Measurements from ENCODE around the gene ZNF358.

Gene ZNF358

GRCh38 chr19:7492142-7492541 is 23.8 kb upstream of the ZNF358 start:
- no peak for DNase-seq

GRCh38 chr19:7492558-7492957 is 23.3 kb upstream of the ZNF358 start:
- no peak for DNase-seq

- DNase-seq = no peak
Observed at GRCh38 chr19:7494416-7495098, 21.3 kb upstream of the ZNF358 start.

- no peak for DNase-seq
Observed at GRCh38 chr19:7497292-7497691, 18.6 kb upstream of the ZNF358 start.

GRCh38 chr19:7500811-7501450 is 15.0 kb upstream of the ZNF358 start:
- DNase-seq = peak; percentile 66

- DNase-seq = no peak
Observed at GRCh38 chr19:7502552-7502951, 13.4 kb upstream of the ZNF358 start.

- DNase-seq = no peak
Observed at GRCh38 chr19:7504684-7505083, 11.2 kb upstream of the ZNF358 start.

- DNase-seq = peak; percentile 79
Observed at GRCh38 chr19:7505288-7505681, 10.6 kb upstream of the ZNF358 start.

- DNase-seq = peak; percentile 66
Observed at GRCh38 chr19:7505682-7506384, 10.1 kb upstream of the ZNF358 start.

- DNase-seq = peak; percentile 26
Observed at GRCh38 chr19:7506385-7507328, 9.2 kb upstream of the ZNF358 start.

GRCh38 chr19:7507884-7508283 is 8.0 kb upstream of the ZNF358 start:
- no peak for DNase-seq

GRCh38 chr19:7509625-7510024 is 6.3 kb upstream of the ZNF358 start:
- no peak for DNase-seq

GRCh38 chr19:7512400-7512851 is 3.5 kb upstream of the ZNF358 start:
- DNase-seq = no peak

- DNase-seq = no peak
Observed at GRCh38 chr19:7513809-7514642, 1.9 kb upstream of the ZNF358 start.

- no peak for DNase-seq
Observed at GRCh38 chr19:7515110-7515644, 726 bp upstream of the ZNF358 start.

GRCh38 chr19:7516333-7516732 is 430 bp downstream of the ZNF358 start:
- no peak for DNase-seq

GRCh38 chr19:7516878-7517277 is 975 bp downstream of the ZNF358 start:
- no peak for DNase-seq

- no peak for DNase-seq
Observed at GRCh38 chr19:7519361-7520130, 3.6 kb downstream of the ZNF358 start.

GRCh38 chr19:7520131-7521051 is 4.5 kb downstream of the ZNF358 start:
- DNase-seq = no peak
